K562 (cell line): ENCODE data around the gene ADAMTS7. TPM values are rescaled to one million over a fixed set of nuclear protein-coding genes. Genes with fewer than 3 reads are reported as not detected.
"Not testable (repeated sequence)": the region's sequence is repeated elsewhere in the genome, so short reads cannot be mapped to it uniquely, and the experiment has no call there.

Experiments used
- ATAC-seq: fragments of 200-7000 bp; cut with Tn5 transposase; 3 replicates; pipeline ENCODE4 v1.9.1; 2020; ENCODE audit warnings: moderate library complexity
- BruUV-seq: library from RNA; stranded (reverse); fragments of 400-500 nt; replicated peaks from 2 replicates; lab custom pipeline; 2021; lab: Mats Ljungman, UMichigan
- CTCF ChIA-PET: fragments of 300-600 bp; formaldehyde crosslinking; extraction: SDS; loops from one replicate; lab custom pipeline; 2021; ENCODE audit warnings: low intra/inter-chr PET ratio; lab: Yijun Ruan, JAX
- POLR2A ChIA-PET: fragments of 300-600, 350-650 bp; sonication (Branson Sonifier 250); formaldehyde crosslinking; extraction: SDS; loops from one replicate; lab custom pipeline; 2021; ENCODE audit warnings: antibody characterized with exemption, inconsistent platforms; lab: Yijun Ruan, JAX
- DNase-seq, 4 experiments: peaks; one replicate each; pipeline versions ENCODE4 v3.0.0 to v3.0.0-alpha.2; 2011 to 2018; ENCODE audit warnings: low spot score in 3 of 4, mixed read lengths in 3 of 4; ENCODE audit errors: extremely low read depth in 1 of 4
- FAIRE-seq: peaks from 2 replicates; lab custom pipeline; 2011; peaks lifted over from hg19 to GRCh38; lab: Jason Lieb, UNC
- H2AFZ ChIP-seq: 2 replicates; pipeline ENCODE4 v1.6.0; 2011; ENCODE audit warnings: low read depth, low read length, control low read depth, inconsistent platforms
- H3K27ac ChIP-seq: fragments of 200-600 bp; 3 replicates; pipeline ENCODE4 v1.8.0; 2011; ENCODE audit warnings: low read depth, mild to moderate bottlenecking, control low read depth, inconsistent platforms, low read length, moderate library complexity, mixed read lengths; ENCODE audit errors: extremely low read depth
- H3K27me3 ChIP-seq, 2 experiments: fragments of 300-600 bp in 1 of 2; 2 replicates in 1 of 2; 3 replicates in 1 of 2; pipeline versions ENCODE4 v1.6.0 to v1.8.0; 2011; ENCODE audit warnings: inconsistent platforms in 2 of 2, low read length in 2 of 2, mild to moderate bottlenecking in 1 of 2, mixed read lengths in 1 of 2, moderate library complexity in 1 of 2; ENCODE audit not compliant: control insufficient read depth in 2 of 2, insufficient read depth in 2 of 2
- H3K36me3 ChIP-seq: fragments of 300-600 bp; 3 replicates; pipeline ENCODE4 v1.8.0; 2011; ENCODE audit warnings: mild to moderate bottlenecking, low read length, inconsistent platforms; ENCODE audit not compliant: control insufficient read depth, insufficient read depth
- H3K4me1 ChIP-seq, 2 experiments: fragments of 200-600 bp in 1 of 2; replicated peaks in 1 of 2; 2 replicates in 1 of 2; 3 replicates in 1 of 2; pipeline versions ENCODE4 v1.5.1 to v1.8.0; 2011; ENCODE audit warnings: inconsistent platforms in 2 of 2, low read length in 2 of 2, mild to moderate bottlenecking in 1 of 2, mixed read lengths in 1 of 2, moderate library complexity in 1 of 2; ENCODE audit not compliant: control insufficient read depth in 2 of 2, insufficient read depth in 2 of 2
- H3K4me2 ChIP-seq: 2 replicates; pipeline ENCODE4 v1.6.1; 2011; ENCODE audit warnings: low read length, control low read depth, inconsistent platforms, mixed read lengths; ENCODE audit not compliant: insufficient read depth
- H3K4me3 ChIP-seq: fragments of 200-600 bp; sonication (generic), shearing (Covaris generic); 2 replicates; pipeline ENCODE4 v1.5.1; 2016; ENCODE audit warnings: control low read depth, inconsistent platforms
- H3K79me2 ChIP-seq: fragments of 200-600 bp; 3 replicates; pipeline ENCODE4 v1.8.0; 2011; ENCODE audit warnings: low read length, inconsistent platforms; ENCODE audit not compliant: control insufficient read depth, insufficient read depth
- H3K9ac ChIP-seq, 2 experiments: 2 replicates each; pipeline versions ENCODE4 v1.6.0 to v1.6.1; 2011; ENCODE audit warnings: low read depth in 2 of 2, low read length in 2 of 2, control low read depth in 1 of 2, inconsistent platforms in 1 of 2, mild to moderate bottlenecking in 1 of 2, mixed read lengths in 1 of 2; ENCODE audit not compliant: insufficient read depth in 1 of 2
- H3K9me1 ChIP-seq: one replicate; pipeline ENCODE4 v1.6.0; 2011; ENCODE audit warnings: inconsistent platforms, mild to moderate bottlenecking, low read length, moderate library complexity; ENCODE audit not compliant: control insufficient read depth, insufficient read depth
- H3K9me3 ChIP-seq: replicated peaks from 2 replicates; pipeline ENCODE4 v1.5.1; 2011; ENCODE audit warnings: low read depth, low read length, inconsistent platforms; ENCODE audit not compliant: control insufficient read depth, insufficient read depth
- H4K20me1 ChIP-seq: replicated peaks from 2 replicates; pipeline ENCODE4 v1.6.1; 2011; ENCODE audit warnings: low read length, inconsistent platforms, mixed read lengths; ENCODE audit not compliant: control insufficient read depth, insufficient read depth
- CREM ChIP-seq: IDR thresholded peaks from 2 replicates; pipeline ENCODE4 v1.6.1; 2014; ENCODE audit warnings: antibody characterized with exemption, low read depth
- CTCFL ChIP-seq: IDR thresholded peaks from 2 replicates; pipeline ENCODE4 v1.6.1; 2011; ENCODE audit warnings: borderline replicate concordance, low read depth, mild to moderate bottlenecking, moderate library complexity, low read length; ENCODE audit not compliant: insufficient read depth, poor library complexity, severe bottlenecking
- MAZ ChIP-seq, 2 experiments: fragments of 450-650 bp in 1 of 2; sonication (generic) in 1 of 2; formaldehyde crosslinking; IDR thresholded peaks in 1 of 2; conservative IDR thresholded peaks in 1 of 2; 2 replicates each; pipeline versions ENCODE4 v1.4.0 to v1.5.0; 2020; ENCODE audit warnings: mild to moderate bottlenecking in 1 of 2, missing genetic modification reagents in 1 of 2
- SMC3 ChIP-seq: conservative IDR thresholded peaks from 2 replicates; pipeline ENCODE4 v1.6.1; 2011; ENCODE audit warnings: low read depth, low read length, improper control_type of control experiment; ENCODE audit not compliant: insufficient read depth
- SP1 ChIP-seq: sonication (generic); formaldehyde crosslinking; IDR thresholded peaks from 2 replicates; pipeline ENCODE4 v1.8.1; 2022; ENCODE audit warnings: mild to moderate bottlenecking, missing genetic modification reagents
- VEZF1 ChIP-seq: fragments of 200-800 bp; sonication (Bioruptor generic); IDR thresholded peaks from 2 replicates; pipeline ENCODE4 v1.6.1; 2017; ENCODE audit warnings: missing genetic modification characterization, missing compliant biosample characterization
- XRCC5 ChIP-seq: fragments of 200-400 bp; formaldehyde crosslinking; IDR thresholded peaks from 2 replicates; pipeline ENCODE4 v1.6.1; 2017; ENCODE audit warnings: low read depth, mild to moderate bottlenecking, low read length
- WGBS: fragments of 100-300 bp; shearing (Covaris generic); methylation state at CpG from one replicate; pipeline ENCODE4 v1.1.6; 2016; ENCODE audit warnings: low coverage, mixed read lengths; ENCODE audit not compliant: insufficient coverage; ENCODE audit errors: missing lambda C conversion rate; 5-methylcytosine and 5-hydroxymethylcytosine counted together
- in situ Hi-C: fragments of 300-500 bp; cut with MboI; formaldehyde crosslinking; loops from 4 replicates; pipeline ENCODE4 v1.15.0; 2018; ENCODE audit warnings: inconsistent platforms, mixed read lengths
- intact Hi-C: fragments of 100-400 bp; cut with micrococcal nuclease; formaldehyde crosslinking; loops from 2 replicates; pipeline ENCODE4 v1.14.2; 2022
- polyA plus RNA-seq, 8 experiments: library from polyadenylated mRNA; depleted of rRNA in 4 of 8; stranded (reverse) in 5 of 8; unstranded in 3 of 8; fragments of >200 nt; fragmentation: Nextera tagmentation in 2 of 8; fragmentation: Illumina TruSeq in 1 of 8; extraction: Ambion mirVana in 2 of 8; extraction: Trizol in 1 of 8; gene quantifications; 2 replicates each; pipeline versions ENCODE4 v1.2.1 to v1.2.3, GENCODE V29; 2011 to 2014; ENCODE audit warnings: inconsistent platforms in 1 of 8, missing spikeins in 1 of 8
- total RNA-seq, 7 experiments: library from RNA; depleted of rRNA in 6 of 7; stranded (reverse); fragments of >200 nt in 6 of 7; fragmentation: Illumina TruSeq in 2 of 7; extraction: Trizol in 2 of 7; gene quantifications; 2 replicates each; pipeline versions ENCODE4 v1.2.1 to v1.2.3, GENCODE V29; 2011 to 2021; ENCODE audit warnings: low replicate concordance in 1 of 7
- TF ChIP-seq, protein P1 (sequence below), 3 experiments: IDR thresholded peaks in 2 of 3; conservative IDR thresholded peaks in 1 of 3; 2 replicates each; pipeline ENCODE4 v1.5.1; 2011 to 2012; ENCODE audit warnings: low read length in 3 of 3, mild to moderate bottlenecking in 3 of 3, control low read depth in 2 of 3, improper control_type of control experiment in 1 of 3, inconsistent platforms in 1 of 3, low read depth in 1 of 3, mixed read lengths in 1 of 3, moderate library complexity in 1 of 3; ENCODE audit not compliant: insufficient read depth in 2 of 3

ADAMTS7 gene
- total and polyA plus RNA-seq, 9 of the 15 experiments (the other 6 are each of a cell fraction or from before 2014, with no cell fraction given): 0.05 to 0.07 TPM; not detected in 7

DNA sequence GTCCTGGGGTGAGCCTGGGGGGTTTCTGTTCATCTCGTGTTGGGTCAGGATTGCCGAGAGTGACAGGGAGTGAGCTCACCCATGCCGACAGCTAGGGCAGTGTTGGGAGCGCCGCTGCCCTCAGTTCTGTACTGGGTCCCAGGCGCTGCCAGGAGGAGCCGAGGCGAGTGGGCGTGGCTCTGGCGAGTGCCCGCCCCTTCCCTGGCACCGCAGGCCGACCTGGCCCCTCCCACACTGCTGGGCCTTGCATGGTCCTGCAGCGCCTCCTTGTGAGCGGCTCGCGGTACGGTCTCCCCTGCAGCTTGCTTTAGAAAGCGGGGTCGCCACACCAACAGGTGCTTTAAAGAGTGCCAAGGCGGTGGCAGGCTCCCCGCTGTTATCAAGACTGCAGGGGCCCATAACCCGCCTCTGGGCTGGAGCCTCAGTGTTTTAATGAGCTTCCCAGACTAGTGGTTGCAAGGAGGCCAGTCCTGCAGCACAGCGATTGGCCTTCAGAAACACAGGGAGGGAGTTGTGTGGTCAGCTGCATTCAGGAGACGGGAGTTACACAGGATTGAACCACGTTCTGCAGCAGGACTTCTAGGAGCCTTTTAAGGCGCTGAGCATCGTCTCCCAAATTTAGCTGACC lies 60.2 kb downstream of the ADAMTS7 start:
- H4K20me1 ChIP-seq, H3K9me3 ChIP-seq, in situ Hi-C loops, H3K4me3 ChIP-seq, H3K36me3 ChIP-seq, H2AFZ ChIP-seq, H3K9ac ChIP-seq, H3K9me1 ChIP-seq, BruUV-seq, H3K27ac ChIP-seq, H3K79me2 ChIP-seq: not testable (repeated sequence)
- peak overlapping the region; percentile 9; the same call in 1 of the 2 replicates for H3K4me2 ChIP-seq
- DNase-seq (peak; percentile 87 to 93 (median 91)), FAIRE-seq (peak; percentile 86), ATAC-seq (peak; percentile 99)
- intact Hi-C loops: loop anchor here (5.0 to 10.0 kb wide), 3 partner anchors 56 to 254 kb away; no protein-coding TSS in a partner anchor
- H3K27me3 ChIP-seq: peaks cover 0 to 13% of the 10 kb centered on the region in 2 experiments; a peak in 2 of 5 replicates
- TF ChIP-seq, protein P1, sequence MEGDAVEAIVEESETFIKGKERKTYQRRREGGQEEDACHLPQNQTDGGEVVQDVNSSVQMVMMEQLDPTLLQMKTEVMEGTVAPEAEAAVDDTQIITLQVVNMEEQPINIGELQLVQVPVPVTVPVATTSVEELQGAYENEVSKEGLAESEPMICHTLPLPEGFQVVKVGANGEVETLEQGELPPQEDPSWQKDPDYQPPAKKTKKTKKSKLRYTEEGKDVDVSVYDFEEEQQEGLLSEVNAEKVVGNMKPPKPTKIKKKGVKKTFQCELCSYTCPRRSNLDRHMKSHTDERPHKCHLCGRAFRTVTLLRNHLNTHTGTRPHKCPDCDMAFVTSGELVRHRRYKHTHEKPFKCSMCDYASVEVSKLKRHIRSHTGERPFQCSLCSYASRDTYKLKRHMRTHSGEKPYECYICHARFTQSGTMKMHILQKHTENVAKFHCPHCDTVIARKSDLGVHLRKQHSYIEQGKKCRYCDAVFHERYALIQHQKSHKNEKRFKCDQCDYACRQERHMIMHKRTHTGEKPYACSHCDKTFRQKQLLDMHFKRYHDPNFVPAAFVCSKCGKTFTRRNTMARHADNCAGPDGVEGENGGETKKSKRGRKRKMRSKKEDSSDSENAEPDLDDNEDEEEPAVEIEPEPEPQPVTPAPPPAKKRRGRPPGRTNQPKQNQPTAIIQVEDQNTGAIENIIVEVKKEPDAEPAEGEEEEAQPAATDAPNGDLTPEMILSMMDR (IDR thresholded peaks at IDR 0.05 in 2 of 3, conservative IDR thresholded peaks at IDR 0.05 in 1 of 3; ENCODE audit: insufficient read depth in 2 of 3, low read depth in 1 of 3, low read length in 3 of 3): peak; percentile 71 to 87 (median 84)
- TF ChIP-seq VEZF1 (CRISPR knock-in tag) (peak; percentile 47; the same call in 1 of the 2 replicates), CREM (peak; percentile 28; the same call in 1 of the 2 replicates), SMC3 (peak; percentile 80), MAZ (CRISPR knock-in tag; conservative IDR thresholded peaks at IDR 0.05 in 1 of 2, IDR thresholded peaks at IDR 0.05 in 1 of 2) (peak in 1 of 2 experiments; percentile 56; a peak in 1 of 4 replicates), CTCFL (peak; percentile 36), XRCC5 (0 out of 2 replicates have a peak, but pooled peaks have one; percentile 30), SP1 (peak; percentile 75)
- ChIA-PET POLR2A (interaction anchor here (0.6 kb wide), 1 partner anchor 172 kb away, joined by 4 read pairs; no protein-coding TSS in a partner anchor), CTCF (interaction anchor here (0.6 to 1.7 kb wide), 3 partner anchors 37 to 133 kb away, joined by 3 to 9 read pairs (median 4); no protein-coding TSS in a partner anchor)
- H3K4me1 ChIP-seq: peaks cover 0 to 14% of the 10 kb centered on the region in 2 experiments; a peak in 2 of 5 replicates
- WGBS: 10% methylated on average over 11 of the region's 28 CpGs
